ES-I3 (cell line): ENCODE measurements around the gene ANKS1A.

Source experiments
- H3K36me3 ChIP-seq: 2 replicates; pipeline ENCODE4 v1.6.1; 2013; ENCODE audit warnings: mild to moderate bottlenecking, low read length, control low read depth, moderate library complexity; ENCODE audit not compliant: insufficient read depth
- H3K4me1 ChIP-seq: 2 replicates; pipeline ENCODE4 v1.6.1; 2013; ENCODE audit warnings: mild to moderate bottlenecking, control low read depth, low read length; ENCODE audit not compliant: insufficient read depth
- H3K9ac ChIP-seq: 2 replicates; pipeline ENCODE4 v1.6.1; 2013; ENCODE audit warnings: low read depth, mild to moderate bottlenecking, low read length, moderate library complexity
- H3K9me3 ChIP-seq: 2 replicates; pipeline ENCODE4 v1.6.1; 2013; ENCODE audit warnings: mild to moderate bottlenecking, low read length, moderate library complexity; ENCODE audit not compliant: control insufficient read depth, insufficient read depth

Gene ANKS1A

DNA sequence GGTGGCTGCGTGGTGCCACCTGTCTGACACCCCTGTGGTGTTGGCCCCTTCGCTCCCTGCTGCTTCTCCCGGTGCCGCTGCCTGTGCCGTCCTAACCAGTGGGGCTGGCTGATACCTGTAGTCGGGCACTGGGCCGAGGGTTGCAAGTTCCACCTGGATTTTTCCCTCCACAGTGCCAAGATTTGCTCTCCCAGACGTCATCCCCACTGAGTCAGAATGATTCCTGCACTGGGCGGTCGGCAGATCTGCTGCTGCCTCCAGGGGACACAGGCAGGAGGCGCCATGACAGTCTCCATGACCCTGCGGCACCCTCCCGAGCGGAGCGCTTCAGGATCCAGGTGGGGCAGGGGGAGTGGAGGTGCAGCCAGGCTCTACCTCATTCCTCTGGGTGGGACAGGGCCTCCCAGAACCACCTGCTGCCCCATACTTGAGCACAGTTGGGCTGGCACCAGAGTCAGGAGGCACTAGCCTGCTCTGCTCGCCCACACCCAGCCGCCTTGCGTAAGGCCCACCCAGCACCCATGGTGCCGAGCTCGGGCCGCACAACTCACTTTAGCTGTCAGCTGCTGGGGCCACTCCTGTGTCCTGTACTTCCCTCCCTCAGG is 191.9 kb downstream of the ANKS1A start:
- Histone ChIP-seq H3K4me1 (peaks cover 4% of the 10 kb centered on the region; the same call in 1 of the 2 replicates), H3K36me3 (peaks cover 9% of the 10 kb centered on the region; the same call in 1 of the 2 replicates), H3K9me3 (no peaks in the 10 kb centered on the region), H3K9ac (no peak overlapping the region)

- Histone ChIP-seq H3K4me1 (peaks cover 4% of the 10 kb centered on the region; the same call in 1 of the 2 replicates), H3K9ac (no peak overlapping the region), H3K9me3 (no peaks in the 10 kb centered on the region), H3K36me3 (peaks cover 9% of the 10 kb centered on the region; the same call in 1 of the 2 replicates)
Observed at GRCh38 chr6:35081426-35081851, 192.4 kb downstream of the ANKS1A start.

- Histone ChIP-seq H3K4me1 (peaks cover 4% of the 10 kb centered on the region; the same call in 1 of the 2 replicates), H3K9me3 (no peaks in the 10 kb centered on the region), H3K36me3 (peaks cover 9% of the 10 kb centered on the region; the same call in 1 of the 2 replicates), H3K9ac (no peak overlapping the region)
Observed at GRCh38 chr6:35082046-35082732, 193.1 kb downstream of the ANKS1A start.

GRCh38 chr6:35082733-35083403 is 193.8 kb downstream of the ANKS1A start:
- no peaks in the 10 kb centered on the region for H3K9me3 ChIP-seq
- peaks cover 9% of the 10 kb centered on the region; the same call in 1 of the 2 replicates for H3K36me3 ChIP-seq
- H3K9ac ChIP-seq: no peak overlapping the region
- peaks cover 4% of the 10 kb centered on the region; the same call in 1 of the 2 replicates for H3K4me1 ChIP-seq

DNA sequence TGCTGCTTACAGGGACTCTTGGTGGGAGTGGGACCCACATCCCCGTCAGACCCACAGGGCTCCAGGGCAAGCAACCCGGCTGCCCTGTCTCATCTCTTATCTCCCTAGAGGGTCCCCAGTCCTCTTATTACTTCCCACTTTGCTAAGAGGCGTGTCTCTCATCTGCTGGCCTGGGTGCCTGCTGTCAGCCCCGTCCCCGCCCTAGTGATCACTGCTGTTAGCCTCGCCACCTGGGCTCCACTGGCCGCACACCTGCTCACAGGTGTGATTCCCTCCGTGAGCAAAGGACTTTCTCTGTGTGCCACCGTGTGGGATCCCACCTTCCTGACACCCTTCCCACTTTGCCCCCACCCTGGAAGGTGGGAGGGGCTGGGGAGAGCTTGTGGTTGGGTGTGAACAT is 194.5 kb downstream of the ANKS1A start:
- Histone ChIP-seq H3K9ac (no peak overlapping the region), H3K4me1 (peaks cover 4% of the 10 kb centered on the region; the same call in 1 of the 2 replicates), H3K36me3 (peaks cover 9% of the 10 kb centered on the region; the same call in 1 of the 2 replicates), H3K9me3 (no peaks in the 10 kb centered on the region)

GRCh38 chr6:35084041-35084491 is 195.0 kb downstream of the ANKS1A start:
- Histone ChIP-seq H3K36me3 (peaks cover 9% of the 10 kb centered on the region; the same call in 1 of the 2 replicates), H3K9ac (no peak overlapping the region), H3K4me1 (peaks cover 4% of the 10 kb centered on the region; the same call in 1 of the 2 replicates), H3K9me3 (no peaks in the 10 kb centered on the region)

- peaks cover 9% of the 10 kb centered on the region; the same call in 1 of the 2 replicates for H3K36me3 ChIP-seq
- H3K4me1 ChIP-seq: peaks cover 4% of the 10 kb centered on the region; the same call in 1 of the 2 replicates
- no peak overlapping the region for H3K9ac ChIP-seq
- no peaks in the 10 kb centered on the region for H3K9me3 ChIP-seq
Observed at GRCh38 chr6:35084511-35085203, 195.6 kb downstream of the ANKS1A start.

DNA sequence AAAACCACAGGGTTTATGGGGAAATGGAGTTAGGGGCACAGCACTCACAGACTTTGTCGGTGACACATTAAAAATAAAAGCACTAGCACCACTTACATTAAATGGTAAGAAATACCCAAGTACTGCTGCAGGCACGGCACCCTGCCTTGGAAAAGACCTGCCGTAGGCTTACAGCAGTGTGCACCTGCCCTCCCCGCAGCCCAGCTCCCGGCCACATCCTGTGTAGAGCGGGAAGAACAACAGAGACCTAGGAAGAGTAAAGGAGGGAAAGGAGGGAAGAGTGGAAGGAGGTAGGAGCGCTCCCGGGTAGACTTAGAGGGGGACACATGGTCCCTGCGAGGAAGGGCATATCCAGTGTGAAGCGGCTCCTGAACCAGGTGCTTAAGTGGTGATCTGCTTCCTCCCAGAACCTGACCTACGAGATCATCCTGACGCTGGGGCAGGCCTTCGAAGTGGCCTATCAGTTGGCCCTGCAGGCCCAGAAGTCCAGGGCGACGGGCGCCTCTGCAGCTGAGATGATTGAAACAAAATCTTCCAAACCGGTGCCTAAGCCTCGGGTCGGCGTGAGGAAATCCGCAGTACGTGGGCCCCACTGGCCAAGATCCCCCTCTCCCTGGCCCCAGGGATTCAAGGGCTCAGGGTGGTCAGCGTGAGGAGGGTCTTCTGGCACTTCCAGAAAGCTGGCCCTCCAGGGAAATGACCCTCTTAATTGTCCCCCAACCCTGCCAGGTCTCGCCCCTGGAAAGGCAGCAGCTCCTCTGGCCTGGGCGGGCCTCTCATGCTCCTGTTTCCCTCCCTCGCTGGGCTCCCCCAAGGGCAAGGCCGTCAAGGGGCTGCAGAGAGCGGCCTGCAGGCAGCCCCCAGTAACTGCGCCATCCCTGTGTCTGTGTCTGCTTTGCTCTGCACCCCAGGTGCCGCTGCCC is 196.6 kb downstream of the ANKS1A start:
- Histone ChIP-seq H3K36me3 (peaks cover 9% of the 10 kb centered on the region; the same call in 1 of the 2 replicates), H3K4me1 (peaks cover 4% of the 10 kb centered on the region; the same call in 1 of the 2 replicates)

GRCh38 chr6:35086282-35086632 is 197.2 kb downstream of the ANKS1A start:
- no peaks in the 10 kb centered on the region for H3K9me3 ChIP-seq
- H3K36me3 ChIP-seq: peaks cover 9% of the 10 kb centered on the region; the same call in 1 of the 2 replicates
- peaks cover 3% of the 10 kb centered on the region; the same call in 1 of the 2 replicates for H3K4me1 ChIP-seq
- H3K9ac ChIP-seq: no peak overlapping the region

More for the DNA sequence above, 196.6 kb downstream of the ANKS1A start:
- H3K9ac ChIP-seq: no peak overlapping the region
- H3K9me3 ChIP-seq: no peaks in the 10 kb centered on the region

GRCh38 chr6:35086636-35087360 is 197.7 kb downstream of the ANKS1A start:
- Histone ChIP-seq H3K4me1 (no peaks in the 10 kb centered on the region), H3K9ac (no peak overlapping the region), H3K36me3 (peaks cover 5% of the 10 kb centered on the region; the same call in 1 of the 2 replicates), H3K9me3 (no peaks in the 10 kb centered on the region)

GRCh38 chr6:35087361-35088280 is 198.6 kb downstream of the ANKS1A start:
- 0 out of 2 replicates have a peak, but pooled peaks cover 4% of the 10 kb centered on the region for H3K36me3 ChIP-seq
- H3K4me1 ChIP-seq: no peaks in the 10 kb centered on the region
- no peak overlapping the region for H3K9ac ChIP-seq
- no peaks in the 10 kb centered on the region for H3K9me3 ChIP-seq
